SK-N-SH (cell line): ENCODE results near the gene C11orf58. TPM values are rescaled to one million over a fixed set of nuclear protein-coding genes. Genes with fewer than 3 reads are reported as not detected.
A peak's percentile ranks its signal among the peaks of the same experiment; 100 is the strongest.

Source experiments
- CTCF ChIA-PET: fragments of 300-600, 350-600 bp; formaldehyde crosslinking; extraction: SDS; loops from one replicate; lab custom pipeline; 2021; lab: Yijun Ruan, JAX
- POLR2A ChIA-PET: fragments of 350-600 bp; sonication (Branson Sonifier 250); formaldehyde crosslinking; extraction: SDS; loops from one replicate; lab custom pipeline; 2020; ENCODE audit warnings: antibody characterized with exemption, inconsistent platforms; lab: Yijun Ruan, JAX
- DNase-seq: peaks from one replicate; pipeline ENCODE4 v3.0.0; 2012
- H2AFZ ChIP-seq: fragments of 200-600 bp; sonication (generic); 2 replicates; pipeline ENCODE4 v1.8.1; 2016; ENCODE audit warnings: antibody characterized with exemption, mild to moderate bottlenecking, low read depth
- H3F3A ChIP-seq: fragments of 200-600 bp; sonication (generic); replicated peaks from 2 replicates; pipeline ENCODE3; 2016; ENCODE audit warnings: antibody characterized with exemption, mild to moderate bottlenecking; ENCODE audit not compliant: insufficient read depth
- H3K27ac ChIP-seq, 2 experiments: fragments of 200-500 bp in 1 of 2; fragments of 200-600 bp in 1 of 2; sonication (Bioruptor generic) in 1 of 2; sonication (generic), shearing (Covaris generic) in 1 of 2; 2 replicates each; pipeline versions ENCODE4 v1.5.1 to v1.6.1; 2014 to 2016; ENCODE audit warnings: low read depth in 2 of 2, inconsistent platforms in 1 of 2, low read length in 1 of 2, mild to moderate bottlenecking in 1 of 2, mixed read lengths in 1 of 2
- H3K27me3 ChIP-seq: fragments of 200-600 bp; sonication (generic), shearing (Covaris generic); 2 replicates; pipeline ENCODE4 v1.6.1; 2016; ENCODE audit warnings: mixed run types; ENCODE audit not compliant: insufficient read depth
- H3K36me3 ChIP-seq, 2 experiments: fragments of 200-500 bp in 1 of 2; fragments of 200-600 bp in 1 of 2; sonication (Bioruptor generic) in 1 of 2; sonication (generic) in 1 of 2; replicated peaks in 1 of 2; 2 replicates each; pipeline versions ENCODE3 to v1.5.1; 2014 to 2016; ENCODE audit warnings: low read length in 1 of 2, mild to moderate bottlenecking in 1 of 2; ENCODE audit not compliant: insufficient read depth in 2 of 2, control insufficient read depth in 1 of 2
- H3K4me1 ChIP-seq, 2 experiments: fragments of 200-500 bp in 1 of 2; fragments of 200-600 bp in 1 of 2; sonication (Bioruptor generic) in 1 of 2; sonication (generic), shearing (Covaris generic) in 1 of 2; 2 replicates each; pipeline versions ENCODE4 v1.5.1 to v1.6.1; 2014 to 2016; ENCODE audit warnings: low read depth in 1 of 2, low read length in 1 of 2, mixed run types in 1 of 2; ENCODE audit not compliant: insufficient read depth in 2 of 2, control insufficient read depth in 1 of 2
- H3K4me2 ChIP-seq: fragments of 200-600 bp; sonication (generic), shearing (Covaris generic); 2 replicates; pipeline ENCODE4 v1.6.1; 2017; ENCODE audit warnings: mixed run types
- H3K4me3 ChIP-seq, 2 experiments: fragments of 200-500 bp in 1 of 2; fragments of 200-600 bp in 1 of 2; sonication (Bioruptor generic) in 1 of 2; sonication (generic), shearing (Covaris generic) in 1 of 2; 2 replicates each; pipeline versions ENCODE4 v1.5.1 to v1.8.1; 2014 to 2016; ENCODE audit warnings: low read depth in 2 of 2, inconsistent platforms in 1 of 2, low read length in 1 of 2, mild to moderate bottlenecking in 1 of 2, mixed read lengths in 1 of 2, moderate library complexity in 1 of 2
- H3K79me2 ChIP-seq: fragments of 200-600 bp; sonication (generic); 2 replicates; pipeline ENCODE4 v1.8.1; 2017; ENCODE audit warnings: mild to moderate bottlenecking; ENCODE audit not compliant: insufficient read depth
- H3K9ac ChIP-seq: fragments of 200-600 bp; sonication (generic); 2 replicates; pipeline ENCODE4 v1.6.1; 2017; ENCODE audit warnings: mixed run types
- H3K9me2 ChIP-seq: fragments of 200-600 bp; sonication (generic); 2 replicates; pipeline ENCODE4 v1.6.1; 2017; ENCODE audit warnings: mixed run types
- H3K9me3 ChIP-seq: fragments of 200-600 bp; sonication (generic); 2 replicates; pipeline ENCODE4 v1.6.1; 2017; ENCODE audit warnings: mixed run types, mild to moderate bottlenecking, moderate library complexity
- H4K20me1 ChIP-seq: fragments of 200-600 bp; sonication (generic); 2 replicates; pipeline ENCODE4 v1.6.1; 2017; ENCODE audit warnings: mild to moderate bottlenecking, mixed run types; ENCODE audit not compliant: insufficient read depth
- CHD2 ChIP-seq: fragments of 150-350 bp; IDR thresholded peaks from 2 replicates; pipeline ENCODE4 v1.6.1; 2018; ENCODE audit warnings: low read length; ENCODE audit not compliant: partially characterized antibody
- ELF1 ChIP-seq: IDR thresholded peaks from 2 replicates; pipeline ENCODE4 v1.4.0; 2012
- EP300 ChIP-seq, 2 experiments: IDR thresholded peaks; 2 replicates each; pipeline versions ENCODE4 v1.4.0 to v1.6.1; 2012; ENCODE audit warnings: borderline replicate concordance in 1 of 2, low read depth in 1 of 2, low read length in 1 of 2
- FOXJ3 ChIP-seq: sonication (generic); formaldehyde crosslinking; IDR thresholded peaks from 2 replicates; pipeline ENCODE4 v1.5.1; 2020; ENCODE audit warnings: mild to moderate bottlenecking, missing genetic modification reagents
- FOXM1 ChIP-seq: IDR thresholded peaks from 2 replicates; pipeline ENCODE4 v1.4.0; 2012; ENCODE audit warnings: low read depth, mild to moderate bottlenecking
- GABPA ChIP-seq: IDR thresholded peaks from 2 replicates; pipeline ENCODE4 v1.4.0; 2012; ENCODE audit warnings: low read depth, mild to moderate bottlenecking
- MEF2A ChIP-seq: IDR thresholded peaks from 2 replicates; pipeline ENCODE4 v1.4.0; 2012; ENCODE audit warnings: low read depth, borderline replicate concordance
- MXI1 ChIP-seq: IDR thresholded peaks from 2 replicates; pipeline ENCODE4 v1.6.1; 2012; ENCODE audit warnings: mild to moderate bottlenecking, low read depth, low read length, improper control_type of control experiment
- NRF1 ChIP-seq: IDR thresholded peaks from 2 replicates; pipeline ENCODE4 v1.6.1; 2012; ENCODE audit warnings: low read depth, mild to moderate bottlenecking, low read length
- POLR2AphosphoS5 ChIP-seq: IDR thresholded peaks from 2 replicates; pipeline ENCODE4 v1.6.1; 2012; ENCODE audit warnings: low read depth, low read length
- RAD21 ChIP-seq: IDR thresholded peaks from 2 replicates; pipeline ENCODE4 v1.6.1; 2012; ENCODE audit warnings: mild to moderate bottlenecking, low read length
- RCOR1 ChIP-seq: fragments of 150-350 bp; IDR thresholded peaks from 2 replicates; pipeline ENCODE4 v1.6.1; 2017; ENCODE audit warnings: antibody characterized with exemption, low read length
- RFX5 ChIP-seq: IDR thresholded peaks from 2 replicates; pipeline ENCODE4 v1.6.1; 2012; ENCODE audit warnings: mild to moderate bottlenecking, improper control_type of control experiment, low read length
- RXRA ChIP-seq: IDR thresholded peaks from 2 replicates; pipeline ENCODE4 v1.4.0; 2012; ENCODE audit warnings: low read depth, mild to moderate bottlenecking, borderline replicate concordance
- SMC3 ChIP-seq: IDR thresholded peaks from 2 replicates; pipeline ENCODE4 v1.6.1; 2012; ENCODE audit warnings: low read depth, low read length, improper control_type of control experiment
- TAF1 ChIP-seq: IDR thresholded peaks from 2 replicates; pipeline ENCODE4 v1.6.1; 2012; ENCODE audit warnings: low read depth, mild to moderate bottlenecking, low read length, moderate library complexity, borderline replicate concordance
- TCF12 ChIP-seq: IDR thresholded peaks from 2 replicates; pipeline ENCODE4 v1.4.0; 2012
- TEAD4 ChIP-seq: IDR thresholded peaks from 2 replicates; pipeline ENCODE4 v1.4.0; 2012; ENCODE audit warnings: mild to moderate bottlenecking, borderline replicate concordance; ENCODE audit not compliant: insufficient read depth
- YY1 ChIP-seq: IDR thresholded peaks from 2 replicates; pipeline ENCODE4 v1.4.0; 2012; ENCODE audit warnings: low read depth, mild to moderate bottlenecking
- WGBS: methylation state at CpG from one replicate; pipeline ENCODE4 v1.1.6; 2017; ENCODE audit warnings: low lambda C conversion rate; 5-methylcytosine and 5-hydroxymethylcytosine counted together
- polyA plus RNA-seq, 3 experiments: library from polyadenylated mRNA; depleted of rRNA; stranded (reverse); fragments of >200 nt; gene quantifications; 2 replicates each; pipeline ENCODE4 v1.2.3, GENCODE V29; 2012
- TF ChIP-seq, protein P1 (sequence below): IDR thresholded peaks from 2 replicates; pipeline ENCODE4; 2012
- TF ChIP-seq, protein P2 (sequence below): fragments of 200-600 bp; sonication (generic); IDR thresholded peaks from 2 replicates; pipeline ENCODE4 v1.6.1; 2017; ENCODE audit warnings: antibody characterized with exemption, mild to moderate bottlenecking, moderate library complexity
- TF ChIP-seq, protein P3 (sequence below): fragments of 150-350 bp; IDR thresholded peaks from 2 replicates; pipeline ENCODE4 v1.6.1; 2017; ENCODE audit warnings: antibody characterized with exemption, low read length, low read depth, borderline replicate concordance

C11orf58 gene
- polyA plus RNA-seq, 1 of the 3 experiments (the other 2 are of a cell fraction): 150 TPM

DNA sequence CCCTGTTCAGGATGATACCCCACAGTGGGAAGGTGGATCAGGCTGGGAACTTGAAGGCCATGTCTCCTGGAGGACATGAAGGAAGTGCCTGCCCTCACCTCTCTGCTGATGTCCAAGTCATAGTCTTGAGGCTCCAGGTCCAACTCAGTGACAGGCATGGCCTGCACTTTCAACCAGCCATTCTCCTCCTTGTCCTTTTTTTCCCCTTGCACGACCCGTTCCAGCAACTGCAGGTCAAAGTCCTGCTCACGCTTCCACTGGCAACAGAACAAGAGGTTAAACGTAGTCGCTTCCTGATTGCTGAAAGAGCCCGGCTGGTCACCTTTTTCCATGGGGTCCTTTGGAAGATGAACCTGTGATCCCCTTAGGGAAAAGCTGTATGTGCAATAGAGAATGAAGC lies 47.7 kb downstream of the C11orf58 start:
- no peak for DNase-seq
- POLR2A ChIA-PET: no interaction called here
- Histone ChIP-seq H3K36me3 (no peaks in the 10 kb centered on the region), H3K9me3 (no peaks in the 10 kb centered on the region), H3K4me3 (no peak overlapping the region)
- no peak for TF ChIP-seq GABPA
- TF ChIP-seq, protein P1, sequence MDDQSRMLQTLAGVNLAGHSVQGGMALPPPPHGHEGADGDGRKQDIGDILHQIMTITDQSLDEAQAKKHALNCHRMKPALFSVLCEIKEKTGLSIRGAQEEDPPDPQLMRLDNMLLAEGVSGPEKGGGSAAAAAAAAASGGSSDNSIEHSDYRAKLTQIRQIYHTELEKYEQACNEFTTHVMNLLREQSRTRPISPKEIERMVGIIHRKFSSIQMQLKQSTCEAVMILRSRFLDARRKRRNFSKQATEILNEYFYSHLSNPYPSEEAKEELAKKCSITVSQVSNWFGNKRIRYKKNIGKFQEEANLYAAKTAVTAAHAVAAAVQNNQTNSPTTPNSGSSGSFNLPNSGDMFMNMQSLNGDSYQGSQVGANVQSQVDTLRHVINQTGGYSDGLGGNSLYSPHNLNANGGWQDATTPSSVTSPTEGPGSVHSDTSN: no peak
- no peak for TF ChIP-seq ELF1
- TF ChIP-seq FOXM1: no peak
- no peak for TF ChIP-seq YY1
- no peak for TF ChIP-seq MEF2A
- TF ChIP-seq TCF12: no peak
- TF ChIP-seq FOXJ3: no peak
- TF ChIP-seq RXRA: no peak
- no peak for TF ChIP-seq NRF1
- no peak for TF ChIP-seq RAD21
- no peak for TF ChIP-seq TEAD4
- no peak for TF ChIP-seq SMC3
- TF ChIP-seq CHD2: no peak
- TF ChIP-seq, all 33 proteins: peak for 0
- WGBS: 82% methylated on average over 6 of the region's 6 CpGs
- no peaks in the 10 kb centered on the region for H3K9me2 ChIP-seq
- H3F3A ChIP-seq: peaks cover 13% of the 10 kb centered on the region
- peaks cover 0 to 5% of the 10 kb centered on the region in 2 experiments; a peak in 2 of 4 replicates for H3K4me1 ChIP-seq
- no peak overlapping the region for H3K4me2 ChIP-seq
- H3K79me2 ChIP-seq: no peaks in the 10 kb centered on the region
- H3K27ac ChIP-seq: no peak overlapping the region
- H4K20me1 ChIP-seq: no peaks in the 10 kb centered on the region
- CTCF ChIA-PET: interaction anchor here (0.5 to 6.3 kb wide), 42 partner anchors 8 to 701 kb away, joined by 3 to 46 read pairs (median 4); no protein-coding TSS in a partner anchor
- no peak overlapping the region for H3K9ac ChIP-seq
- no peaks in the 10 kb centered on the region for H3K27me3 ChIP-seq
- H2AFZ ChIP-seq: no peak overlapping the region

DNA sequence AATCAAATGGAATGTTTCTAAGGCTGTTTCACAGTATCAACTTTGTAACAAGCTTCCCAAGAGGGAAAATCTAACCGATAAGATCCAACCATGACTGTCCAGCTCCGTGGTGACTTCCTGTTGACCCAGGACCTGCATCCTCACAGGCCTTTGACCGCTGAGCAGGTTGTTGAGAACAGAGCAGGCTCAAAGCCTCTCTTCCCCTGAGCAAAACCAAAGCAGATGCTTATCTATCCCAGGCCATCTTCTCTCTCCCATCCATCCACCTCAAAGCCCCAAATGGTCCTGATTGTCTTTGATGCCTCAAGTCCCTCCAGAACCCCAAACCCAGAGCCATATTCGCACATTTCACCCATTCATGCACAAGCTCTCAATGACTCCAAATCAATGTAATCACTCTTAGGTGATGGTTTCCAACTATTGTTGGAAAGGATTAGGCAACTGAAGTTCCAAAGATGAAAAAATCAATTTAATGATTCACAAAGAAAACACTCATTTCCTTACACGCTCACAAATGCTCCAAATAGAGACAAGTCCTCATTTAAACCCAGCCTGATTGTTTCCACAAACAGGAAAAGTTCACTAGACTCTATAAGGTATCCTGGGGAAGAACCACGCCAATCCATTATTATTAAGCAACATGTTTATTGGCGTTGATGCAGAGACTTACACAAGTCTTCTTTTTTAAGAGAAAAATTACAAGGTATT lies 48.7 kb downstream of the C11orf58 start:
- DNase-seq: no peak
- peaks cover 21% of the 10 kb centered on the region for H3F3A ChIP-seq
- no peaks in the 10 kb centered on the region for H3K79me2 ChIP-seq
- TF ChIP-seq RFX5: no peak
- TF ChIP-seq RCOR1: no peak
- no peak for TF ChIP-seq EP300 (IDR thresholded peaks at IDR 0.05; ENCODE audit: borderline replicate concordance in 1 of 2, low read depth in 1 of 2, low read length in 1 of 2)
- TF ChIP-seq GABPA: no peak
- no peak for TF ChIP-seq TAF1
- TF ChIP-seq POLR2AphosphoS5: no peak
- TF ChIP-seq, protein P2, sequence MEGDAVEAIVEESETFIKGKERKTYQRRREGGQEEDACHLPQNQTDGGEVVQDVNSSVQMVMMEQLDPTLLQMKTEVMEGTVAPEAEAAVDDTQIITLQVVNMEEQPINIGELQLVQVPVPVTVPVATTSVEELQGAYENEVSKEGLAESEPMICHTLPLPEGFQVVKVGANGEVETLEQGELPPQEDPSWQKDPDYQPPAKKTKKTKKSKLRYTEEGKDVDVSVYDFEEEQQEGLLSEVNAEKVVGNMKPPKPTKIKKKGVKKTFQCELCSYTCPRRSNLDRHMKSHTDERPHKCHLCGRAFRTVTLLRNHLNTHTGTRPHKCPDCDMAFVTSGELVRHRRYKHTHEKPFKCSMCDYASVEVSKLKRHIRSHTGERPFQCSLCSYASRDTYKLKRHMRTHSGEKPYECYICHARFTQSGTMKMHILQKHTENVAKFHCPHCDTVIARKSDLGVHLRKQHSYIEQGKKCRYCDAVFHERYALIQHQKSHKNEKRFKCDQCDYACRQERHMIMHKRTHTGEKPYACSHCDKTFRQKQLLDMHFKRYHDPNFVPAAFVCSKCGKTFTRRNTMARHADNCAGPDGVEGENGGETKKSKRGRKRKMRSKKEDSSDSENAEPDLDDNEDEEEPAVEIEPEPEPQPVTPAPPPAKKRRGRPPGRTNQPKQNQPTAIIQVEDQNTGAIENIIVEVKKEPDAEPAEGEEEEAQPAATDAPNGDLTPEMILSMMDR: no peak
- TF ChIP-seq, protein P3, sequence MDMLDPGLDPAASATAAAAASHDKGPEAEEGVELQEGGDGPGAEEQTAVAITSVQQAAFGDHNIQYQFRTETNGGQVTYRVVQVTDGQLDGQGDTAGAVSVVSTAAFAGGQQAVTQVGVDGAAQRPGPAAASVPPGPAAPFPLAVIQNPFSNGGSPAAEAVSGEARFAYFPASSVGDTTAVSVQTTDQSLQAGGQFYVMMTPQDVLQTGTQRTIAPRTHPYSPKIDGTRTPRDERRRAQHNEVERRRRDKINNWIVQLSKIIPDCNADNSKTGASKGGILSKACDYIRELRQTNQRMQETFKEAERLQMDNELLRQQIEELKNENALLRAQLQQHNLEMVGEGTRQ: no peak
- TF ChIP-seq ELF1: no peak
- TF ChIP-seq MXI1: no peak
- no peak for TF ChIP-seq RXRA
- no peak overlapping the region for H2AFZ ChIP-seq
- peak overlapping the region in 1 of 2 experiments; percentile 30; a peak in 1 of 4 replicates for H3K27ac ChIP-seq
- H3K4me3 ChIP-seq: no peak overlapping the region
- POLR2A ChIA-PET: no interaction called here
- CTCF ChIA-PET: interaction anchor here (0.8 to 6.3 kb wide), 14 partner anchors 13 to 230 kb away, joined by 3 to 46 read pairs (median 8); no protein-coding TSS in a partner anchor
- peak overlapping the region; percentile 7; the same call in 1 of the 2 replicates for H3K4me2 ChIP-seq
- H4K20me1 ChIP-seq: no peaks in the 10 kb centered on the region
- no peaks in the 10 kb centered on the region for H3K36me3 ChIP-seq
- no peaks in the 10 kb centered on the region for H3K9me3 ChIP-seq
- H3K9ac ChIP-seq: no peak overlapping the region
- no peaks in the 10 kb centered on the region for H3K9me2 ChIP-seq
- H3K4me1 ChIP-seq: peaks cover 0 to 10% of the 10 kb centered on the region in 2 experiments
- H3K27me3 ChIP-seq: no peaks in the 10 kb centered on the region
- WGBS: 80% methylated on average over 7 of the region's 7 CpGs
